IPS DF 6.9 (cell line): ENCODE measurements around the gene LUC7L2.
A peak's percentile ranks its signal among the peaks of the same experiment; 100 is the strongest.

ENCODE experiments used
- DNase-seq: peaks from one replicate; pipeline ENCODE4 v3.0.0-alpha.2; 2013; ENCODE audit warnings: low read depth, low spot score
- H3K27ac ChIP-seq: one replicate; pipeline ENCODE4 v1.5.1; 2013; ENCODE audit warnings: low read length, control low read depth
- H3K27me3 ChIP-seq: 2 replicates; pipeline ENCODE4 v1.6.1; 2013; ENCODE audit warnings: mild to moderate bottlenecking, low read length; ENCODE audit not compliant: control insufficient read depth, insufficient read depth
- H3K36me3 ChIP-seq: 2 replicates; pipeline ENCODE4 v1.6.1; 2013; ENCODE audit warnings: low read length; ENCODE audit not compliant: control insufficient read depth, insufficient read depth
- H3K4me1 ChIP-seq: 2 replicates; pipeline ENCODE4 v1.6.1; 2013; ENCODE audit warnings: low read length; ENCODE audit not compliant: control insufficient read depth, insufficient read depth
- H3K4me3 ChIP-seq: 2 replicates; pipeline ENCODE4 v1.5.1; 2013; ENCODE audit warnings: mild to moderate bottlenecking, low read length
- H3K9me3 ChIP-seq: 2 replicates; pipeline ENCODE4 v1.6.1; 2013; ENCODE audit warnings: low read length, inconsistent platforms; ENCODE audit not compliant: control insufficient read depth, insufficient read depth
- WGBS: extraction: QIAGEN DNeasy Blood & Tissue Kit; methylation state at CpG from one replicate; pipeline ENCODE4 v1.1.7; 2013; ENCODE audit warnings: mixed read lengths, missing lambda C conversion rate; ENCODE audit not compliant: insufficient read length, insufficient coverage; 5-methylcytosine and 5-hydroxymethylcytosine counted together

Gene LUC7L2

DNA sequence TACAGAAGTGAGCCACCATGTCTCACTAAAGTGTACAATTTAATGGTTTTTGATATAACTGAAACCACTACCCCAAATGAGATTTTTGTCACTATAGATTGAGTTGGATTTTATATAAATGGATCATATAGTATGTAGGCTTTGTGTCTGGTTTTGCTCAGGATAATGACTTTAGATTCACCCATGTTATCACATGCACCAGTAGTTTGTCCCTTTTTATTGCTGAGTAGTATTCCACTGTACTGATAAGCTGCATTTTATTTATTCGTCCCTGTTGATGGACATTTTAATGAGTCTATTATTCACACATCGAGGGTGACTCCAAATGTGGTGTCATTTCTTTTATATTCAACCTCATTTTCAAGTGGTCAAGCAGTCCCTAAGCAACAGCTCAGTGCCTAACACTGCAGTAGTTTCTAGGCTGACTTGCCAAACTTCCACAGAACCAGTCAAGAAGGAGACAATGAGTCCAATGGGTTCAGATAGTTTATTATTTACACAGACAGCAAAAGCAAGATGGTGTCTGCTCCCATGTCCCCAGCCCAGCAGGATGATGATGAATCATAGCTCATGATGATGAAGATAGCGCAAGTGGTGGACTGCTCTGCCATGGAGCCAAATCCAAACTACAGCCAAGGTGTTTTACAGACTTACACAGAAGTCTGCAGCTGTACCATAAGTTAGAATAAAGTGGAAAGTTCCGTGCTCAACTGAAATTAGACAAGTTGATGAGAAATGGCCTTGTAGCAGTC, 25.1 kb upstream of the LUC7L2 start:
- H3K4me1 ChIP-seq: no peaks in the 10 kb centered on the region
- H3K4me3 ChIP-seq: no peak overlapping the region
- H3K36me3 ChIP-seq: no peaks in the 10 kb centered on the region
- H3K9me3 ChIP-seq: no peaks in the 10 kb centered on the region
- no peak for DNase-seq
- no peak overlapping the region for H3K27ac ChIP-seq
- WGBS: no CpG with 5 or more reads among the region's 4 CpGs
- no peaks in the 10 kb centered on the region for H3K27me3 ChIP-seq

DNA sequence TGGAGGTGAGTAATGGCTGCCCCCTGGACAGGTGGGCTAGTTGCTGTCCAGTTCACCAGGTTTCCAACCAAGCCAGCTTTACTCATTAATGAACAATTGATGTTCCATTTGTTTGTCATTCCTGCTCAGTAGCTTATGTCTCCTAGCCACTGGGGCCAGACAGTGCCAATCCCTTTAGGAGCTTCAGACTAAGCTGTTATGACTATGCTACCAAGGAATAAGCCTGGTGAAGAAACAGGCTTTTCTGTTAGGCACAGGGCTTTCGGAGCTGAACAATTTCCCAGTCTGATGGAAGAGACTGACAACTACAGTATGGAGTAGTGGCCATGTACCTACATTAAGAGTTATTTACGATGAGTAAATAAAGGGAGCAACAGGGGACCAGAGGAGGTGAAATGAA, 20.7 kb upstream of the LUC7L2 start:
- no peak overlapping the region for H3K4me3 ChIP-seq
- no CpG with 5 or more reads among the region's 2 CpGs for WGBS
- H3K36me3 ChIP-seq: no peaks in the 10 kb centered on the region
- no peaks in the 10 kb centered on the region for H3K9me3 ChIP-seq
- no peak overlapping the region for H3K27ac ChIP-seq
- DNase-seq: no peak
- H3K4me1 ChIP-seq: no peaks in the 10 kb centered on the region
- no peaks in the 10 kb centered on the region for H3K27me3 ChIP-seq

GRCh38 chr7:139339698-139340036, 20.0 kb upstream of the LUC7L2 start:
- no CpG with 5 or more reads among the region's 13 CpGs for WGBS

GRCh38 chr7:139340037-139340807, 19.5 kb upstream of the LUC7L2 start:
- no peaks in the 10 kb centered on the region for H3K4me1 ChIP-seq
- WGBS: no CpG with 5 or more reads among the region's 66 CpGs
- no peaks in the 10 kb centered on the region for H3K36me3 ChIP-seq
- no peaks in the 10 kb centered on the region for H3K27me3 ChIP-seq
- no peaks in the 10 kb centered on the region for H3K9me3 ChIP-seq
- no peak overlapping the region for H3K27ac ChIP-seq
- peak overlapping the region; percentile 85; the same call in 1 of the 2 replicates for H3K4me3 ChIP-seq
- DNase-seq: peak; percentile 94

More at GRCh38 chr7:139339698-139340036, 20.0 kb upstream of the LUC7L2 start:
- Histone ChIP-seq H3K9me3 (no peaks in the 10 kb centered on the region), H3K4me3 (peak overlapping the region; percentile 85; the same call in 1 of the 2 replicates), H3K36me3 (no peaks in the 10 kb centered on the region), H3K27ac (no peak overlapping the region), H3K4me1 (no peaks in the 10 kb centered on the region), H3K27me3 (no peaks in the 10 kb centered on the region)
- DNase-seq: no peak

- no CpG with 5 or more reads among the region's 9 CpGs for WGBS
- Histone ChIP-seq H3K27ac (no peak overlapping the region), H3K4me1 (no peaks in the 10 kb centered on the region), H3K4me3 (peak overlapping the region; percentile 85; the same call in 1 of the 2 replicates), H3K27me3 (no peaks in the 10 kb centered on the region), H3K36me3 (no peaks in the 10 kb centered on the region), H3K9me3 (no peaks in the 10 kb centered on the region)
- DNase-seq: no peak
Measured at GRCh38 chr7:139340808-139341057, 19.0 kb upstream of the LUC7L2 start.

GRCh38 chr7:139341058-139341775, 18.5 kb upstream of the LUC7L2 start, which contains the start of gene FMC1:
FMC1 (plus strand) TSS chr7:139341337; CDS start chr7:139341385, 48 bp downstream.
- WGBS: no CpG with 5 or more reads among the region's 54 CpGs
- no peak within 1 kb of the TSS for H3K27ac ChIP-seq
- H3K4me1 ChIP-seq: no peaks in the 10 kb centered on the region
- H3K4me3 ChIP-seq: peak within 1 kb of the TSS; percentile 85
- peak; percentile 81 for DNase-seq
- H3K27me3 ChIP-seq: no peaks in the 10 kb centered on the region
- no peaks in the 10 kb centered on the region for H3K9me3 ChIP-seq
- H3K36me3 ChIP-seq: no peaks in the 10 kb centered on the region

- Histone ChIP-seq H3K9me3 (no peaks in the 10 kb centered on the region), H3K4me1 (no peaks in the 10 kb centered on the region), H3K36me3 (no peaks in the 10 kb centered on the region), H3K4me3 (peak overlapping the region; percentile 85; the same call in 1 of the 2 replicates), H3K27ac (no peak overlapping the region), H3K27me3 (no peaks in the 10 kb centered on the region)
- WGBS: no CpG with 5 or more reads among the region's 9 CpGs
- peak; percentile 67 for DNase-seq
Measured at GRCh38 chr7:139341776-139342226, 17.9 kb upstream of the LUC7L2 start.

- H3K36me3 ChIP-seq: no peaks in the 10 kb centered on the region
- H3K9me3 ChIP-seq: no peaks in the 10 kb centered on the region
- H3K4me3 ChIP-seq: no peak overlapping the region
- no peaks in the 10 kb centered on the region for H3K27me3 ChIP-seq
- no peak overlapping the region for H3K27ac ChIP-seq
- no peaks in the 10 kb centered on the region for H3K4me1 ChIP-seq
- no peak for DNase-seq
- no CpG with 5 or more reads among the region's 1 CpG for WGBS
Measured at GRCh38 chr7:139345042-139345441, 14.7 kb upstream of the LUC7L2 start.

DNA sequence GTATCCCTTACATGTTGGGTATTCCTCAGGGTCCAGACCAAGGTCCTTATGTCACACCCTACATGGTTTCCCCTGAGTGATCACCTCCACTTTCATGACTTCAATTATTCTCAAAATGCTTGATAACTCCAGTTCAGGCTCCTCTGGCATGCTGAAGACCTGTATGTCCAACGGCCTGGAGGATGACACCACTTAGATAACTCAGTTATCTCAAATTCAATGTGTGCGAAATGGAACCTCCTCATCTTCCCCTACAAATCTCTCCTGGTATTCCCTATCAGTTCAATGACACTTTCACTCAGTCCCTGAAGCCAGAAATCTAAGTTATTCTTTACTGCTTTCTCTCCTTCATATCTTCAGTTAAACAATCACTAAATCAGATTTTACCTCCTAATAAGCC, 8.7 kb upstream of the LUC7L2 start:
- no CpG with 5 or more reads among the region's 2 CpGs for WGBS
- no peak for DNase-seq
- Histone ChIP-seq H3K27me3 (no peaks in the 10 kb centered on the region), H3K27ac (no peak overlapping the region), H3K4me1 (no peaks in the 10 kb centered on the region), H3K9me3 (no peaks in the 10 kb centered on the region), H3K36me3 (no peaks in the 10 kb centered on the region), H3K4me3 (no peak overlapping the region)

GRCh38 chr7:139354729-139355128, 5.0 kb upstream of the LUC7L2 start:
- H3K4me1 ChIP-seq: no peaks in the 10 kb centered on the region
- no peaks in the 10 kb centered on the region for H3K27me3 ChIP-seq
- no peaks in the 10 kb centered on the region for H3K36me3 ChIP-seq
- WGBS: no CpG with 5 or more reads among the region's 2 CpGs
- H3K4me3 ChIP-seq: no peak overlapping the region
- H3K27ac ChIP-seq: no peak overlapping the region
- no peaks in the 10 kb centered on the region for H3K9me3 ChIP-seq
- no peak for DNase-seq
